CD4-positive, alpha-beta T cell treated with Interleukin-6 for 4 hours (primary cell): ENCODE data around the gene ANKAR.
"Not testable (repeated sequence)": the region's sequence is repeated elsewhere in the genome, so short reads cannot be mapped to it uniquely, and the experiment has no call there.

Experiments used
- DNase-seq: peaks from one replicate; pipeline ENCODE4 v3.0.0-alpha.2; 2020; ENCODE audit warnings: mixed read lengths

Gene ANKAR

GRCh38 chr2:189674374-189675112 lies at the start of gene ANKAR:
Gene ANKAR (plus strand): TSS chr2:189674670. CDS start chr2:189676491, 1,821 bp downstream.
- DNase-seq = peak; percentile 84

GRCh38 chr2:189625636-189626035 lies 48.8 kb upstream of the ANKAR start:
- no peak for DNase-seq

GRCh38 chr2:189627789-189628188 lies 46.7 kb upstream of the ANKAR start:
- no peak for DNase-seq

GRCh38 chr2:189628817-189629530 lies 45.5 kb upstream of the ANKAR start:
- DNase-seq = no peak

- DNase-seq = no peak
These were observed 44.7 kb upstream of the ANKAR start for GRCh38 chr2:189629531-189630453.

- no peak for DNase-seq
These were observed 42.6 kb upstream of the ANKAR start for GRCh38 chr2:189631849-189632248.

- peak; percentile 45 for DNase-seq
These were observed 41.1 kb upstream of the ANKAR start for GRCh38 chr2:189633392-189633811.

GRCh38 chr2:189635353-189635752 lies 39.1 kb upstream of the ANKAR start:
- DNase-seq = no peak

- DNase-seq = no peak
These were observed 36.0 kb upstream of the ANKAR start for GRCh38 chr2:189638301-189639006.

GRCh38 chr2:189639007-189639609 lies 35.4 kb upstream of the ANKAR start:
- DNase-seq = no peak

- DNase-seq = no peak
These were observed 33.5 kb upstream of the ANKAR start for GRCh38 chr2:189641002-189641401.

- no peak for DNase-seq
These were observed 32.9 kb upstream of the ANKAR start for GRCh38 chr2:189641590-189641989.

GRCh38 chr2:189646521-189646920 lies 27.9 kb upstream of the ANKAR start:
- DNase-seq = no peak

- DNase-seq = no peak
These were observed 25.5 kb upstream of the ANKAR start for GRCh38 chr2:189648846-189649509.

GRCh38 chr2:189651284-189651683 lies 23.2 kb upstream of the ANKAR start:
- DNase-seq = no peak

GRCh38 chr2:189653464-189653863 lies 21.0 kb upstream of the ANKAR start:
- DNase-seq = not testable (repeated sequence)

- no peak for DNase-seq
These were observed 19.8 kb upstream of the ANKAR start for GRCh38 chr2:189654641-189655040.

GRCh38 chr2:189657867-189658266 lies 16.6 kb upstream of the ANKAR start:
- DNase-seq = peak; percentile 70

GRCh38 chr2:189658306-189659212 lies 15.9 kb upstream of the ANKAR start:
- DNase-seq = peak; percentile 66

GRCh38 chr2:189659734-189660133 lies 14.7 kb upstream of the ANKAR start:
- DNase-seq = no peak

GRCh38 chr2:189660803-189661147 lies 13.7 kb upstream of the ANKAR start:
- DNase-seq = no peak
